OCI-LY1 (cell line): Measurements from ENCODE around the gene IGF2BP3.

Experiments
- CTCF ChIP-seq: fragments of 200-600 bp; sonication (generic), shearing (Covaris generic); IDR thresholded peaks from 2 replicates; pipeline ENCODE4 v1.5.1; 2017; ENCODE audit warnings: mild to moderate bottlenecking, antibody characterized with exemption, low read length, moderate library complexity, mixed read lengths
- EZH2 ChIP-seq: fragments of 200-600 bp; sonication (generic), shearing (Covaris generic); IDR thresholded peaks from 2 replicates; pipeline ENCODE4 v1.8.0; 2017; ENCODE audit warnings: borderline replicate concordance, mixed run types, mild to moderate bottlenecking, antibody characterized with exemption, low read length, moderate library complexity, mixed read lengths

GRCh38 chr7:23394488-23395171, 75.7 kb downstream of the IGF2BP3 start:
- no peak for TF ChIP-seq CTCF
- no peak for TF ChIP-seq EZH2
